G401 (cell line): Measurements from ENCODE around the gene APOL6. TPM values are rescaled to one million over a fixed set of nuclear protein-coding genes. Genes with fewer than 3 reads are reported as not detected.
A peak's percentile ranks its signal among the peaks of the same experiment; 100 is the strongest.
"Not testable (repeated sequence)": the region's sequence is repeated elsewhere in the genome, so short reads cannot be mapped to it uniquely, and the experiment has no call there.

Source experiments
- DNase-seq: peaks from one replicate; pipeline ENCODE4 v3.0.0-alpha.2; 2015; ENCODE audit warnings: low spot score
- in situ Hi-C: cut with HindIII; loops from 2 replicates; pipeline ENCODE4 v1.10.0; 2016; ENCODE audit warnings: low sequenced_read_pairs, mixed read lengths
- total RNA-seq: library from RNA; depleted of rRNA; stranded (reverse); fragments of >200 nt; shearing (Covaris generic); gene quantifications from 2 replicates; pipeline ENCODE4 v1.2.3, GENCODE V29; 2014

Gene APOL6
- total RNA-seq, 1 experiment from 2014 or later: 0.03 TPM

- DNase-seq: no peak
- in situ Hi-C loops: no loop called here
Observed at GRCh38 chr22:35662914-35663313, 14.7 kb downstream of the APOL6 start.

- DNase-seq: no peak
- in situ Hi-C loops: no loop called here
Observed at GRCh38 chr22:35663371-35663770, 15.1 kb downstream of the APOL6 start.

- no peak for DNase-seq
- in situ Hi-C loops: no loop called here
Observed at GRCh38 chr22:35664955-35665587, 16.8 kb downstream of the APOL6 start.

- DNase-seq, in situ Hi-C loops: not testable (repeated sequence)
Observed at GRCh38 chr22:35666699-35667098, 18.5 kb downstream of the APOL6 start.

GRCh38 chr22:35674335-35674734, 26.1 kb downstream of the APOL6 start:
- DNase-seq: no peak
- in situ Hi-C loops: no loop called here

GRCh38 chr22:35676065-35676464, 27.8 kb downstream of the APOL6 start:
- DNase-seq, in situ Hi-C loops: not testable (repeated sequence)

- in situ Hi-C loops: no loop called here
Observed at GRCh38 chr22:35677460-35678187, 29.4 kb downstream of the APOL6 start.

GRCh38 chr22:35678836-35679235, 30.6 kb downstream of the APOL6 start:
- in situ Hi-C loops: no loop called here
- no peak for DNase-seq

More at GRCh38 chr22:35677460-35678187, 29.4 kb downstream of the APOL6 start:
- DNase-seq: no peak

- in situ Hi-C loops, DNase-seq: not testable (repeated sequence)
Observed at GRCh38 chr22:35679492-35679891, 31.2 kb downstream of the APOL6 start.

GRCh38 chr22:35681454-35682052, 33.3 kb downstream of the APOL6 start:
- no peak for DNase-seq
- in situ Hi-C loops: no loop called here

- in situ Hi-C loops: no loop called here
- DNase-seq: no peak
Observed at GRCh38 chr22:35683560-35683959, 35.3 kb downstream of the APOL6 start.

- DNase-seq: peak; percentile 22
- in situ Hi-C loops: no loop called here
Observed at GRCh38 chr22:35684270-35684700, 36.0 kb downstream of the APOL6 start.

- in situ Hi-C loops: no loop called here
- DNase-seq: no peak
Observed at GRCh38 chr22:35684732-35685131, 36.5 kb downstream of the APOL6 start.

GRCh38 chr22:35685731-35686130, 37.5 kb downstream of the APOL6 start:
- in situ Hi-C loops: no loop called here
- DNase-seq: no peak

GRCh38 chr22:35686298-35686697, 38.1 kb downstream of the APOL6 start:
- in situ Hi-C loops: no loop called here
- no peak for DNase-seq

GRCh38 chr22:35687461-35687860, 39.2 kb downstream of the APOL6 start:
- no peak for DNase-seq
- in situ Hi-C loops: no loop called here

- in situ Hi-C loops: no loop called here
- no peak for DNase-seq
Observed at GRCh38 chr22:35688913-35689675, 40.8 kb downstream of the APOL6 start.

- in situ Hi-C loops: no loop called here
- DNase-seq: no peak
Observed at GRCh38 chr22:35690001-35690400, 41.8 kb downstream of the APOL6 start.

- no peak for DNase-seq
- in situ Hi-C loops: no loop called here
Observed at GRCh38 chr22:35695202-35695601, 47.0 kb downstream of the APOL6 start.

GRCh38 chr22:35697142-35697541, 48.9 kb downstream of the APOL6 start:
- in situ Hi-C loops: no loop called here
- no peak for DNase-seq
